Astrocyte of the spinal cord (primary cell): ENCODE data around the gene SCAMP2.

Experiments
- DNase-seq: peaks from one replicate; pipeline ENCODE4 v3.0.0; 2011; ENCODE audit warnings: low read depth, low spot score
- H3K4me3 ChIP-seq: 2 replicates; pipeline ENCODE4 v1.5.1; 2011; ENCODE audit warnings: low read depth, mild to moderate bottlenecking, low read length, moderate library complexity
- in situ Hi-C: cut with HindIII; loops from 2 replicates; pipeline ENCODE4 v1.10.0; 2017; ENCODE audit warnings: low sequenced_read_pairs
- TF ChIP-seq, protein P1 (sequence below): IDR thresholded peaks from 2 replicates; pipeline ENCODE4 v1.5.1; 2012; ENCODE audit warnings: low read depth, mild to moderate bottlenecking, low read length, inconsistent platforms

SCAMP2 gene

GRCh38 chr15:74844319-74845207, 28.6 kb downstream of the SCAMP2 start:
- DNase-seq: no peak
- TF ChIP-seq, protein P1, sequence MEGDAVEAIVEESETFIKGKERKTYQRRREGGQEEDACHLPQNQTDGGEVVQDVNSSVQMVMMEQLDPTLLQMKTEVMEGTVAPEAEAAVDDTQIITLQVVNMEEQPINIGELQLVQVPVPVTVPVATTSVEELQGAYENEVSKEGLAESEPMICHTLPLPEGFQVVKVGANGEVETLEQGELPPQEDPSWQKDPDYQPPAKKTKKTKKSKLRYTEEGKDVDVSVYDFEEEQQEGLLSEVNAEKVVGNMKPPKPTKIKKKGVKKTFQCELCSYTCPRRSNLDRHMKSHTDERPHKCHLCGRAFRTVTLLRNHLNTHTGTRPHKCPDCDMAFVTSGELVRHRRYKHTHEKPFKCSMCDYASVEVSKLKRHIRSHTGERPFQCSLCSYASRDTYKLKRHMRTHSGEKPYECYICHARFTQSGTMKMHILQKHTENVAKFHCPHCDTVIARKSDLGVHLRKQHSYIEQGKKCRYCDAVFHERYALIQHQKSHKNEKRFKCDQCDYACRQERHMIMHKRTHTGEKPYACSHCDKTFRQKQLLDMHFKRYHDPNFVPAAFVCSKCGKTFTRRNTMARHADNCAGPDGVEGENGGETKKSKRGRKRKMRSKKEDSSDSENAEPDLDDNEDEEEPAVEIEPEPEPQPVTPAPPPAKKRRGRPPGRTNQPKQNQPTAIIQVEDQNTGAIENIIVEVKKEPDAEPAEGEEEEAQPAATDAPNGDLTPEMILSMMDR: no peak
- in situ Hi-C loops: no loop called here
- H3K4me3 ChIP-seq: no peak overlapping the region

GRCh38 chr15:74843891-74844299, 29.3 kb downstream of the SCAMP2 start:
- no peak overlapping the region for H3K4me3 ChIP-seq
- in situ Hi-C loops: no loop called here
- TF ChIP-seq, protein P1: no peak
- no peak for DNase-seq

GRCh38 chr15:74843445-74843828, 29.7 kb downstream of the SCAMP2 start:
- TF ChIP-seq, protein P1: no peak
- in situ Hi-C loops: no loop called here
- H3K4me3 ChIP-seq: peak overlapping the region; percentile 88
- DNase-seq: no peak

DNA sequence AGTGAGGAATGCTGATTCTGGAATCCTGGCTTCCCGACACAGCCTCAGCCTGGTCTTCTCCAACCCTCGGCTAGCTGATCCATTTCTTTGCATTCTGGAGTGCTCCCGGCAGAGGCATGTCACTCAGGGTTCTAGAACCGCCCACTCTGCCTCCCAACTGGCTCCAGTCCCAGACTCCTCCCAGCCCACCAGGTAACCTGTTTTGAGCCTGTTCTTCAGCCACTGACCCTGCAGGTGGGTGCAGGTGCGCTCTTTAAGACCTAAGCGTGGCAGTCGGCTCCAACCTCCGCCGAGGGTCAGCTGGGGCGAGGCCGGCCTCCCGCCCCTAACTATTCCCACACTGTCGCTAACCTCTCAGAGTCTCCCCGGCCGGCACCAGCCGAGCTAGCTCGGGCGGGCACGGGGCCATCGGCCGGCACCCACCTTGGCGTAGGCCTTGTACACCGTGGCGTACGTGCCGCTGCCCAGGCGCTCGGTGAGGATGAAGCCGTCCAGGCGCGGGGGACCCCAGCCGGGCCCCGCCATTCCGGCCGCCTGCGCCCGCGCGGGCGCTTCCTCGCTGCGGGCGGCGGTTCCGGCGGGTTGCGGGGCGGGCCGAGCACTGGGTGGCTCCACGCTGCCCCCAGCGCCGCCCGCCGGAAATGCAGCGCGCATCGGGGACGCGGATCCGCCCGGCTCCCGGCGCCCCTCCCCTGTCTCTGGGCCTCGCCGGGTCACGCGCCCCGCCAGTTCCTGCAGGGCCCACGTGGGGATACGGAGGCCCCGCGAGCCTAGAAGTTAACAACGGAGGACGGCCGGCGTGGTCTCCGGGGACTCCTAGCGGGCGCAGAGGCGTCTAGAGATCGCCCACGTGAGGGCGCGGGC, 30.4 kb downstream of the SCAMP2 start, which contains the start of gene ULK3:
TSS of gene ULK3 (minus strand) at position 576 of the 864 bp plus-strand sequence. CDS start at position 525, 51 bp downstream.
- peak within 1 kb of the TSS; percentile 88 for H3K4me3 ChIP-seq
- in situ Hi-C loops: no loop called here
- DNase-seq: peak; percentile 81
- TF ChIP-seq, protein P1: peak; percentile 44

DNA sequence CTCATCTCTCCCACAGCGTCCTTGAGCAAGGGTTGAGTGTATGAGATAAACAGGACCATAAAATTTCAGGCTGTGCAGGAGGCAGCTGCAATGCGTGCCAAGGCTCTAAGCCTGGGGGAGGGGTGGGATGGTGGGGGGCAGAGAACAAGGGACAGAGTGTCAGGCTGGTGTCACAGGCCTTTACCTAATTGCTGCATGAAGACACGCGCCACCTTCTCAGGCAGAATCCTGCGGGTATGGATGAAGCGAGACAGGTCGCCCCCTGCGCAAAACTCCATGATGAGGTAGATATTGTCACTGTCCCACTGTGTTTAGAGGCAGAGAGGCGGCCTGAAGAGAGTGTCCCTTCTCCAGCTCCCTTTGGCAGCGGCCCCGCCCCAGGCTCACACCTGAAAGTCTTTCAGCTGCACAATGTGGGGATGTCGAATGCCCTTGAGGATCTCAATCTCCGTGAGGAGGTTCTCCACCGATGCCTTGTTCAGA, 31.2 kb downstream of the SCAMP2 start:
- peak overlapping the region; percentile 88 for H3K4me3 ChIP-seq

More for the DNA sequence above, 31.2 kb downstream of the SCAMP2 start:
- in situ Hi-C loops: no loop called here
- no peak for DNase-seq
- TF ChIP-seq, protein P1: no peak
